Colonic mucosa (tissue), 4 donors: Measurements from ENCODE around the gene CBX1. TPM values are rescaled to one million over a fixed set of nuclear protein-coding genes. Genes with fewer than 3 reads are reported as not detected.

Source experiments
- DNase-seq: peaks from one replicate; pipeline ENCODE4 v3.0.0-alpha.2; 2020
- H3K27ac ChIP-seq: fragments of 200-600 bp; one replicate; pipeline ENCODE4 v1.8.0; 2021
- H3K27me3 ChIP-seq: fragments of 200-600 bp; one replicate; pipeline ENCODE4 v1.8.0; 2021
- H3K36me3 ChIP-seq: fragments of 200-600 bp; one replicate; pipeline ENCODE4 v1.8.0; 2021
- H3K4me1 ChIP-seq: fragments of 200-600 bp; one replicate; pipeline ENCODE4 v1.8.0; 2021; ENCODE audit warnings: mild to moderate bottlenecking
- H3K4me3 ChIP-seq: fragments of 200-600 bp; one replicate; pipeline ENCODE4 v1.8.0; 2021
- H3K9ac ChIP-seq, 2 donors: one replicate each; pipeline ENCODE4 v1.7.0; 2013; ENCODE audit warnings: control low read depth in 2 of 2, low read depth in 2 of 2, low read length in 2 of 2
- H3K9me3 ChIP-seq: fragments of 200-600 bp; one replicate; pipeline ENCODE4 v1.8.0; 2021
- intact Hi-C: fragments of 100-400 bp; cut with DNase I; formaldehyde crosslinking; loops from one replicate; pipeline ENCODE4 v1.14.1; 2022
- total RNA-seq, 2 donors: library from RNA; stranded (reverse); fragmentation: NEBNext Ultra II Directional in 1 of 2; extraction: Animal tissue kit (Norgen Biotek cat#: 25700) in 1 of 2; gene quantifications; one replicate each; pipeline ENCODE4 v1.2.1, GENCODE V29; 2021
- TF ChIP-seq, protein P1 (sequence below): fragments of 200-600 bp; IDR thresholded peaks from one replicate; pipeline ENCODE4 v1.8.0; 2022; ENCODE audit warnings: antibody characterized with exemption, mild to moderate bottlenecking
- donor health status: healthy.
- donor health status: DM: no; HTN: no; CAD: no.
- donor health status: DM: no; HTN: no; CAD: no.

CBX1 gene
- total RNA-seq, 2 donors from 2014 or later, result 32.3 to 53.0 TPM

DNA sequence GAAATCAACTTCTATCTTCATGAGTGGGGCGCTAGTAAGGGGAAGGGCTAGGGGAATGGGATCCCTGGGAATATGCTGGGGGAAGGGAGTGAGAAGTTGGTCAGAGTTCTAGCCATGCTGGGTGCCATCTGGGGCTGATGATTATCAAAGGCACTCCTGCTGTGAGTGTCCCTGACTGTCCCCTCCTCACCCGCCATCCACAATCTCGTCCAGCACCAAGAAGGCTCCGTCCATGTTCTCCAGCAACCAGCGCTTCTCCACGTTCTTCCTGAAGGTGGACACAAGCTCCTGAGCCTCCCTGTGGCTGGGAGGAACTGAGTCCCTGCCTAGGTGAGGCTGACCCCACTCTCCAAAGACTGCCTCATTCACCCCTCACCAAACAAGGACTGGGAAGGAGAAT is 69.3 kb downstream of the CBX1 start:
- DNase-seq, result no peak
- Histone ChIP-seq H3K36me3 (no peaks in the 10 kb centered on the region), H3K4me3 (no peak overlapping the region), H3K27me3 (no peaks in the 10 kb centered on the region), H3K4me1 (peaks cover 2% of the 10 kb centered on the region), H3K9ac (no peak overlapping the region), H3K9me3 (no peaks in the 10 kb centered on the region), H3K27ac (no peak overlapping the region)
- TF ChIP-seq, protein P1, sequence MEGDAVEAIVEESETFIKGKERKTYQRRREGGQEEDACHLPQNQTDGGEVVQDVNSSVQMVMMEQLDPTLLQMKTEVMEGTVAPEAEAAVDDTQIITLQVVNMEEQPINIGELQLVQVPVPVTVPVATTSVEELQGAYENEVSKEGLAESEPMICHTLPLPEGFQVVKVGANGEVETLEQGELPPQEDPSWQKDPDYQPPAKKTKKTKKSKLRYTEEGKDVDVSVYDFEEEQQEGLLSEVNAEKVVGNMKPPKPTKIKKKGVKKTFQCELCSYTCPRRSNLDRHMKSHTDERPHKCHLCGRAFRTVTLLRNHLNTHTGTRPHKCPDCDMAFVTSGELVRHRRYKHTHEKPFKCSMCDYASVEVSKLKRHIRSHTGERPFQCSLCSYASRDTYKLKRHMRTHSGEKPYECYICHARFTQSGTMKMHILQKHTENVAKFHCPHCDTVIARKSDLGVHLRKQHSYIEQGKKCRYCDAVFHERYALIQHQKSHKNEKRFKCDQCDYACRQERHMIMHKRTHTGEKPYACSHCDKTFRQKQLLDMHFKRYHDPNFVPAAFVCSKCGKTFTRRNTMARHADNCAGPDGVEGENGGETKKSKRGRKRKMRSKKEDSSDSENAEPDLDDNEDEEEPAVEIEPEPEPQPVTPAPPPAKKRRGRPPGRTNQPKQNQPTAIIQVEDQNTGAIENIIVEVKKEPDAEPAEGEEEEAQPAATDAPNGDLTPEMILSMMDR, result no peak
- intact Hi-C loops, result no loop called here

DNA sequence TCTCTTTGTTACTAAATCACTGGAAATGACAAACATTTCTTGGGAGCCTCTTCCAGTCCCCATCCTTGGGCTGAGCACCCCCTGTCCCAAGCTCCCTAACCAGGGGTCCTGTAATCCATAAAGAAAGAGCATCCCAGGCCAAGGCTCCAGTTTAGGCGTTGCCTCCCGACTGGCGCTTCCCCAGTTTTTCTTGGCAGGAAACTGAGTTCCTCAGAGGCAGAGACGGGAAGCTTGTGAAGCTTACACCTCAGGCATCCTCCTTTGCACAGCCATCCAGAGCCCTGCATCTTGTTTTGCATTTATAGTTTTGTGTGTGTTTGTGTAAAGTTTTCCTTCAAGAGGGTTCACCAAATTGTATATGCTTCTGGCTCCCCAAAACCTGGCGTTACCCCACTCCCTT is 70.7 kb downstream of the CBX1 start:
- intact Hi-C loops, result no loop called here
- TF ChIP-seq, protein P1, result no peak
- Histone ChIP-seq H3K9ac (no peak overlapping the region), H3K4me3 (no peak overlapping the region), H3K27ac (no peak overlapping the region), H3K36me3 (no peaks in the 10 kb centered on the region), H3K9me3 (no peaks in the 10 kb centered on the region), H3K27me3 (no peaks in the 10 kb centered on the region), H3K4me1 (peaks cover 7% of the 10 kb centered on the region)
- DNase-seq, result no peak

DNA sequence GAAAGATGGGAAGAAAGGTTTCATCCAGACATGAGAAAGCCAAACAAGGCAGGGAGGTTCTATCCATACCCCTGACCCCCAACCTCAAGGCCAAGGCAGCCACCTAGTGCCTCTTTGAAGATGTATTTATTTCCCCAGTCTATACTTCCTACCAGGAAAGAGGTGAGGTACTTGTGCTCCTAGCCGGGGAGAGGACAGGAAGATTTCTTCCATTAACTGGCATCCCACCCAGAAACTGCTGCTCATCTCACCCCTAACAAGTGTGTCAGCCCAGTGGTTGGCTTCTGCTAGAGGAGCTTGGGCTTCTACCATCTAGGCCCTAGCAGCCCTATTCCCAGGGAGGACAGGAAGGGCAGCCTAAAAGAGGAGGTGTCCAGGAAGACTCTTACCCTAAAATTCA is 72.5 kb downstream of the CBX1 start:
- no peaks in the 10 kb centered on the region for H3K36me3 ChIP-seq
- peaks cover 12% of the 10 kb centered on the region for H3K4me1 ChIP-seq
- DNase-seq, result no peak
- no peak overlapping the region for H3K27ac ChIP-seq
- intact Hi-C loops, result loop anchor here (5.0 kb wide), 1 partner anchor 104 kb away; no protein-coding TSS in a partner anchor
- no peaks in the 10 kb centered on the region for H3K27me3 ChIP-seq
- TF ChIP-seq, protein P1, result no peak
- no peaks in the 10 kb centered on the region for H3K9me3 ChIP-seq
- no peak overlapping the region for H3K9ac ChIP-seq
- H3K4me3 ChIP-seq, result no peak overlapping the region

DNA sequence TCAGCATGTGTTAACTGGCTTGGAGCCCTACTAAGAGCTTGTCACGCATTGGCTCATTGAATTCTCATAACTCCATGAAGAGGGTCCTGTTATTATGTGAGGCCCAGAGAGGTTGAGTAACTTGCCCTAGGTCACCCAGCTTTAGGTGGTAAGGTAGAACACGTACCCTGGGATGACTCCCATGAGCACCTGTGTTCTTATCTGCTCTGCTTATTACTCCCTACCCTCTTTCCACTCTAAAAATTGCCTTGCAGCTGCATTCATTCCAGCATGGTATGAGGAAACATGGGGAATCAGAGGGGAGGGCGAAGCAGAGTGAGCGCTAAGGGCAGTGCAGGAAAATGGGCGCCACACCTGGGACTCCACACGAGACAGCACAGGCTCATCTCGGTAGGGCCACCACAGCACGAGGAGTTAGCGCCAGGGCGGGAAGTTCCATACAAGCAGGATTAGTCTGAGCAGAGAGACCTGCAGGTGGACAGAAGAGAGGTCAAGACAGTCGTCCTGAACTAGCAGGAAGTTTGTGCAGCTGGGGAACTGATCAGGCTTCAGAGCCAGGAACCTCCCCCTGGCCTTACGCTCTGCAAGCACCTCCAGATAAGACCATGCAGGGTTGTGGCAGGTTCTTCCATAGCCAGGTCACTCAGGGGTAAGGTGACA is 73.8 kb downstream of the CBX1 start:
- DNase-seq, result no peak
- H3K36me3 ChIP-seq, result no peaks in the 10 kb centered on the region
- H3K4me1 ChIP-seq, result peaks cover 12% of the 10 kb centered on the region
- no peak overlapping the region for H3K4me3 ChIP-seq
- no peak overlapping the region for H3K9ac ChIP-seq
- intact Hi-C loops, result loop anchor here (5.0 kb wide), 1 partner anchor 105 kb away; no protein-coding TSS in a partner anchor
- H3K27me3 ChIP-seq, result no peaks in the 10 kb centered on the region
- TF ChIP-seq, protein P1, result no peak
- H3K9me3 ChIP-seq, result no peaks in the 10 kb centered on the region
- no peak overlapping the region for H3K27ac ChIP-seq

DNA sequence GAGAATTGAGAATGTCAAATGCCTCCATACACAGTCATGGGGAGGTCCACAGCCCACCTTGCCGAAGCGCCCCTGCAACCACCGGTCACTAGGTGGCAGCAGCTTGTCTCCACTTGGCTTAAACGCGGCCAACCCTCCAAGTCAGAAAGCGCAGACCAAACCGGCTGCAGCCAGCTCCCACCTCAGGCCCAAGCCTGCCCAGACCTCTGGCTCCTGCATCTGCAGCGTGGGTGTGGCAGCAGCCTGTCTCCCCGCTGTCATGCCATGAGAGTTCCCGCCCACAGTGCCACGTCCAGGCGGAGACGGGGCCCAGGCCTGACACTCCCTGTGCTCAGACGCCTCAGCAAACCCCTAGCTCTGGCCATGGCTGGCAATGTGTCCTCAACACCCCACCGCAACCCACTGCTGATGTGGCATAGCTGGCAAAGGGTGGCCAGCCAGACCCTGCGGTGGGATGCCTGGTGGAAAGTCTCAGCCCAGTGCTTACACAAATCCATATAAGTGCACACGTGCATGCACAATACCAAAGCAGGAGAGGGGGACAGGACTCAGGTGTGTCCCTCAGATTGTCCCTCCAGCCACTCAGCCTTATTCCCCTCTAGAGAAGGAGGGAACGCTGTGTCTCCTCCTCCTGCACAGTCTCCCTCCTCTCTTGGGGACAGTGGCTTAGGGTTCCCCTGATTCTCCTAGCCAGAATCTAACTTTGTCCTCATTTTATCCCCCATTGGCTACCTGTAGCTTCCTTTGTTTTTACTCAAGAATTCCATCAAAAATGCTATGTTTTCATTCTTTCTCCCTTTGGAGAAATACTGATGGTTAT is 74.6 kb downstream of the CBX1 start:
- no peaks in the 10 kb centered on the region for H3K27me3 ChIP-seq
- peak overlapping the region in 1 of 2 donors; percentile 81 for H3K9ac ChIP-seq
- H3K27ac ChIP-seq, result peak overlapping the region; percentile 34
- no peak overlapping the region for H3K4me3 ChIP-seq
- H3K4me1 ChIP-seq, result peaks cover 12% of the 10 kb centered on the region
- no peaks in the 10 kb centered on the region for H3K36me3 ChIP-seq
- DNase-seq, result peak; percentile 92
- no peaks in the 10 kb centered on the region for H3K9me3 ChIP-seq
- TF ChIP-seq, protein P1, result peak; percentile 78
- intact Hi-C loops, result loop anchor here (1.0 to 5.0 kb wide), 2 partner anchors 48 to 106 kb away; no protein-coding TSS in a partner anchor
